Esophagus squamous epithelium (tissue), 4 donors: Measurements from ENCODE around the gene INSR.

Experiments used
- POLR2A ChIP-seq, 4 donors: fragments of 450-650 bp; IDR thresholded peaks; one replicate each; pipeline ENCODE4 v1.6.1; 2017; ENCODE audit warnings: antibody characterized with exemption in 4 of 4, mild to moderate bottlenecking in 4 of 4, moderate library complexity in 3 of 4
- TF ChIP-seq, protein P1 (sequence below), 6 experiments: fragments of 450-650 bp in 4 of 6; fragments of 200-600 bp in 2 of 6; sonication (generic) in 2 of 6; IDR thresholded peaks; one replicate each; pipeline ENCODE4 v1.5.1; 2016 to 2019; ENCODE audit warnings: antibody characterized with exemption in 6 of 6, mild to moderate bottlenecking in 4 of 6, moderate library complexity in 4 of 6

DNA sequence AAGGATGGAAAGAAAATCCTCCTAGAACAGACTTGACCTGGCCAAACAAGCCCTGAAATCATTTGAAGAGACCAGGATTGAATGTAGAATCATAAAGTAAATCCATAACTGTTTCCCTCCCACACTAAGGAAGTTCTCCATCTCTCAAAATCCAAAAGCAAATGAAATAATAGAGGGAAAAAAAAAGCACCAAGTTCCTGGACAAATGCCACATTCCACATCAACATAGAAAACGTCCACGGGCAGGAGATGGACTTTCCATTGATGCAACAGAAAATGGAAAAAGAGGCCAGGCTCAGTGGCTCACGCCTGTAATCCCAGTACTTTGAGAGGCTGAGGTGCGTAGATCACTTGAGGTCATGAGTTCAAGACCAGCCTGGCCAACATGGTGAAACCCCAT, 56.2 kb downstream of the INSR start:
- no peak for TF ChIP-seq POLR2A (IDR thresholded peaks at IDR 0.05)
- TF ChIP-seq, protein P1, sequence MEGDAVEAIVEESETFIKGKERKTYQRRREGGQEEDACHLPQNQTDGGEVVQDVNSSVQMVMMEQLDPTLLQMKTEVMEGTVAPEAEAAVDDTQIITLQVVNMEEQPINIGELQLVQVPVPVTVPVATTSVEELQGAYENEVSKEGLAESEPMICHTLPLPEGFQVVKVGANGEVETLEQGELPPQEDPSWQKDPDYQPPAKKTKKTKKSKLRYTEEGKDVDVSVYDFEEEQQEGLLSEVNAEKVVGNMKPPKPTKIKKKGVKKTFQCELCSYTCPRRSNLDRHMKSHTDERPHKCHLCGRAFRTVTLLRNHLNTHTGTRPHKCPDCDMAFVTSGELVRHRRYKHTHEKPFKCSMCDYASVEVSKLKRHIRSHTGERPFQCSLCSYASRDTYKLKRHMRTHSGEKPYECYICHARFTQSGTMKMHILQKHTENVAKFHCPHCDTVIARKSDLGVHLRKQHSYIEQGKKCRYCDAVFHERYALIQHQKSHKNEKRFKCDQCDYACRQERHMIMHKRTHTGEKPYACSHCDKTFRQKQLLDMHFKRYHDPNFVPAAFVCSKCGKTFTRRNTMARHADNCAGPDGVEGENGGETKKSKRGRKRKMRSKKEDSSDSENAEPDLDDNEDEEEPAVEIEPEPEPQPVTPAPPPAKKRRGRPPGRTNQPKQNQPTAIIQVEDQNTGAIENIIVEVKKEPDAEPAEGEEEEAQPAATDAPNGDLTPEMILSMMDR (IDR thresholded peaks at IDR 0.05): no peak
